Prostate gland (tissue), 2 donors: ENCODE results near the gene TUBB6. TPM values are rescaled to one million over a fixed set of nuclear protein-coding genes. Genes with fewer than 3 reads are reported as not detected.
A peak's percentile ranks its signal among the peaks of the same experiment; 100 is the strongest.

Experiments used
- DNase-seq: peaks from one replicate; pipeline ENCODE4 v3.0.0-alpha.2; 2019; ENCODE audit warnings: low spot score
- H3K27ac ChIP-seq, 2 donors: fragments of 200-600 bp; sonication (generic); 2 replicates each; pipeline ENCODE4 v1.5.1; 2017 to 2019
- H3K27me3 ChIP-seq: fragments of 200-600 bp; sonication (generic); replicated peaks from 2 replicates; pipeline ENCODE4 v1.5.1; 2019; ENCODE audit not compliant: insufficient read depth
- H3K36me3 ChIP-seq, 2 donors: fragments of 200-600 bp; sonication (generic); 1 replicate in 1 of 2; 2 replicates in 1 of 2; pipeline versions ENCODE4 v1.5.1 to v1.8.1; 2017 to 2019
- H3K4me1 ChIP-seq: fragments of 200-600 bp; sonication (generic); replicated peaks from 2 replicates; pipeline ENCODE4 v1.5.1; 2019
- H3K4me3 ChIP-seq, 2 donors: fragments of 200-600 bp; sonication (generic); 2 replicates each; pipeline ENCODE4 v1.5.1; 2017 to 2019
- H3K9me3 ChIP-seq: fragments of 200-600 bp; sonication (generic); 2 replicates; pipeline ENCODE4 v1.5.1; 2017
- CTCF ChIP-seq, 4 experiments: fragments of 200-600 bp in 2 of 4; fragments of 450-650 bp in 2 of 4; sonication (generic) in 2 of 4; IDR thresholded peaks; 1 replicate in 3 of 4; 2 replicates in 1 of 4; pipeline ENCODE4 v1.5.1; 2016 to 2019; ENCODE audit warnings: antibody characterized with exemption in 4 of 4, mild to moderate bottlenecking in 2 of 4, moderate library complexity in 2 of 4
- POLR2A ChIP-seq: fragments of 450-650 bp; IDR thresholded peaks from one replicate; pipeline ENCODE4 v1.6.1; 2016; ENCODE audit warnings: antibody characterized with exemption, mild to moderate bottlenecking
- POLR2AphosphoS5 ChIP-seq: sonication (generic); formaldehyde crosslinking; IDR thresholded peaks from one replicate; pipeline ENCODE4 v1.6.1; 2017; ENCODE audit warnings: antibody characterized with exemption
- WGBS: methylation state at CpG from one replicate; pipeline ENCODE4 v1.1.5; 2018; 5-methylcytosine and 5-hydroxymethylcytosine counted together
- intact Hi-C: fragments of 100-400 bp; cut with DNase I; formaldehyde crosslinking; loops from one replicate; pipeline ENCODE4 v1.14.2; 2022
- total RNA-seq, 2 donors: library from RNA; depleted of rRNA; stranded (reverse); fragments of >200 nt; gene quantifications; one replicate each; pipeline ENCODE4 v1.1.0, GENCODE V29; 2016

TUBB6 gene
- total RNA-seq, 2 donors from 2014 or later = 51.9 to 133 TPM

- H3K4me3 ChIP-seq = peak overlapping the region; percentile 22 to 31
- H3K27ac ChIP-seq = peak overlapping the region; percentile 68 to 73
- WGBS = 16% methylated on average over 51 of the region's 51 CpGs
- peak; percentile 65 for DNase-seq
- intact Hi-C loops = loop anchor here (5.0 to 10.0 kb wide), 4 partner anchors 36 to 613 kb away; partner anchors contain the start of genes PTPN2, SPIRE1 and TUBB6
- TF ChIP-seq POLR2AphosphoS5 (peak; percentile 61), POLR2A (no peak), CTCF (IDR thresholded peaks at IDR 0.05) (peak; percentile 20 to 88 (median 80))
- no peaks in the 10 kb centered on the region for H3K27me3 ChIP-seq
- no peaks in the 10 kb centered on the region for H3K36me3 ChIP-seq
- no peaks in the 10 kb centered on the region for H3K9me3 ChIP-seq
- no peaks in the 10 kb centered on the region for H3K4me1 ChIP-seq
Measured at GRCh38 chr18:12271376-12272235, 36.4 kb upstream of the TUBB6 start.

GRCh38 chr18:12274793-12275192 lies 33.2 kb upstream of the TUBB6 start:
- H3K9me3 ChIP-seq = no peaks in the 10 kb centered on the region
- H3K27me3 ChIP-seq = no peaks in the 10 kb centered on the region
- intact Hi-C loops = loop anchor here (5.0 to 10.0 kb wide), 4 partner anchors 33 to 610 kb away; partner anchors contain the start of genes PTPN2, SPIRE1 and TUBB6
- no peak overlapping the region for H3K27ac ChIP-seq
- no peak for DNase-seq
- TF ChIP-seq POLR2AphosphoS5 (no peak), POLR2A (no peak), CTCF (IDR thresholded peaks at IDR 0.05) (no peak)
- H3K4me3 ChIP-seq = no peak overlapping the region
- 100% methylated on average over 4 of the region's 4 CpGs for whole genome bisulfite sequencing
- no peaks in the 10 kb centered on the region for H3K36me3 ChIP-seq
- no peaks in the 10 kb centered on the region for H3K4me1 ChIP-seq

GRCh38 chr18:12276736-12277554 lies 31.1 kb upstream of the TUBB6 start:
- no peaks in the 10 kb centered on the region for H3K4me1 ChIP-seq
- DNase-seq = no peak
- TF ChIP-seq POLR2AphosphoS5 = peak; percentile 60
- TF ChIP-seq POLR2A = no peak
- no peaks in the 10 kb centered on the region for H3K27me3 ChIP-seq
- H3K4me3 ChIP-seq = no peak overlapping the region
- 65% methylated on average over 26 of the region's 26 CpGs for WGBS
- intact Hi-C loops = loop anchor here (10.0 kb wide), 2 partner anchors 378 to 608 kb away; partner anchors contain the start of genes PTPN2 and SPIRE1
- peak overlapping the region; percentile 36 to 93 for H3K27ac ChIP-seq
- no peaks in the 10 kb centered on the region for H3K36me3 ChIP-seq
- no peaks in the 10 kb centered on the region for H3K9me3 ChIP-seq

- peak overlapping the region; percentile 88 to 93 for H3K27ac ChIP-seq
- no peaks in the 10 kb centered on the region for H3K36me3 ChIP-seq
- no peak for TF ChIP-seq POLR2A
- no peak for TF ChIP-seq CTCF (IDR thresholded peaks at IDR 0.05)
- H3K4me1 ChIP-seq = no peaks in the 10 kb centered on the region
- WGBS = 42% methylated on average over 7 of the region's 7 CpGs
- no peak for DNase-seq
- H3K4me3 ChIP-seq = peak overlapping the region; percentile 10 to 21
- intact Hi-C loops = loop anchor here (10.0 kb wide), 2 partner anchors 377 to 607 kb away; partner anchors contain the start of genes PTPN2 and SPIRE1
- no peaks in the 10 kb centered on the region for H3K9me3 ChIP-seq
- H3K27me3 ChIP-seq = no peaks in the 10 kb centered on the region
Measured at GRCh38 chr18:12278215-12278671, 29.8 kb upstream of the TUBB6 start.
